H1 (cell line): ENCODE data around the gene RNF215. TPM values are rescaled to one million over a fixed set of nuclear protein-coding genes. Genes with fewer than 3 reads are reported as not detected.

ENCODE experiments used
- CTCF ChIA-PET: fragments of 300-600 bp; sonication (Branson Sonifier 250); formaldehyde crosslinking; loops from one replicate; lab custom pipeline; 2021; ENCODE audit not compliant: partially characterized antibody; lab: Charles Lee
- POLR2A ChIA-PET: fragments of 300-600 bp; sonication (Branson Sonifier 250); formaldehyde crosslinking; loops from one replicate; lab custom pipeline; 2021; ENCODE audit warnings: inconsistent platforms; ENCODE audit not compliant: partially characterized antibody; lab: Charles Lee
- DNase-seq, 2 experiments: peaks; one replicate each; pipeline versions ENCODE4 v3.0.0 to v3.0.0-alpha.2; 2010 to 2022; ENCODE audit warnings: low spot score in 2 of 2, low read depth in 1 of 2, mixed read lengths in 1 of 2
- FAIRE-seq: peaks from 2 replicates; lab custom pipeline; 2011; peaks lifted over from hg19 to GRCh38; lab: Jason Lieb, UNC
- H2AFZ ChIP-seq: 2 replicates; pipeline ENCODE4 v1.8.1; 2012; ENCODE audit warnings: low read length, inconsistent platforms
- H2AK5ac ChIP-seq: 2 replicates; pipeline ENCODE4 v1.6.1; 2013; ENCODE audit warnings: low read depth, low read length
- H2BK120ac ChIP-seq: replicated peaks from 2 replicates; pipeline ENCODE3; 2013; ENCODE audit warnings: low read depth, low read length, inconsistent platforms
- H2BK12ac ChIP-seq: 2 replicates; pipeline ENCODE4 v1.6.1; 2013; ENCODE audit warnings: low read depth, low read length
- H2BK15ac ChIP-seq: 2 replicates; pipeline ENCODE4 v1.6.1; 2013; ENCODE audit warnings: low read length
- H2BK20ac ChIP-seq: 2 replicates; pipeline ENCODE4 v1.6.1; 2013; ENCODE audit warnings: low read length
- H2BK5ac ChIP-seq: 2 replicates; pipeline ENCODE4 v1.6.1; 2013; ENCODE audit warnings: low read depth, low read length
- H3K14ac ChIP-seq: 2 replicates; pipeline ENCODE4 v1.6.1; 2013; ENCODE audit warnings: inconsistent platforms; ENCODE audit not compliant: insufficient read length
- H3K18ac ChIP-seq: 2 replicates; pipeline ENCODE4 v1.6.1; 2013; ENCODE audit warnings: low read length; ENCODE audit errors: extremely low read depth
- H3K23ac ChIP-seq: 2 replicates; pipeline ENCODE4 v1.6.1; 2013; ENCODE audit warnings: inconsistent platforms; ENCODE audit not compliant: insufficient read length
- H3K23me2 ChIP-seq: 2 replicates; pipeline ENCODE4 v1.6.1; 2013; ENCODE audit warnings: low read depth, low read length
- H3K27ac ChIP-seq: 2 replicates; pipeline ENCODE4 v1.6.1; 2011; ENCODE audit warnings: low read depth, low read length, inconsistent platforms
- H3K27me3 ChIP-seq, 4 experiments: replicated peaks in 1 of 4; 1 replicate in 1 of 4; 2 replicates in 3 of 4; pipeline versions ENCODE4 v1.6.1 to v1.8.1; 2011 to 2013; ENCODE audit warnings: low read length in 3 of 4, mild to moderate bottlenecking in 3 of 4, inconsistent platforms in 2 of 4, mixed read lengths in 2 of 4, moderate library complexity in 1 of 4; ENCODE audit not compliant: control insufficient read depth in 3 of 4, insufficient read depth in 3 of 4; ENCODE audit errors: extremely low read depth in 1 of 4
- H3K36me3 ChIP-seq, 4 experiments: 2 replicates each; pipeline versions ENCODE4 v1.6.1 to v1.8.1; 2011 to 2013; ENCODE audit warnings: mild to moderate bottlenecking in 4 of 4, low read length in 3 of 4, moderate library complexity in 2 of 4, control low read depth in 1 of 4, inconsistent platforms in 1 of 4; ENCODE audit not compliant: insufficient read depth in 4 of 4, control insufficient read depth in 2 of 4
- H3K4ac ChIP-seq: replicated peaks from 2 replicates; pipeline ENCODE3; 2013; ENCODE audit warnings: low read length, low read depth, mixed read lengths, inconsistent platforms; ENCODE audit not compliant: insufficient read length
- H3K4me1 ChIP-seq, 4 experiments: replicated peaks in 1 of 4; 1 replicate in 1 of 4; 2 replicates in 3 of 4; pipeline versions ENCODE4 v1.6.1 to v1.8.1; 2011 to 2013; ENCODE audit warnings: low read length in 3 of 4, inconsistent platforms in 2 of 4, mixed read lengths in 1 of 4; ENCODE audit not compliant: insufficient read depth in 4 of 4, control insufficient read depth in 3 of 4
- H3K4me2 ChIP-seq, 2 experiments: 2 replicates each; pipeline versions ENCODE4 v1.6.1 to v1.8.1; 2011 to 2013; ENCODE audit warnings: low read depth in 2 of 2, low read length in 2 of 2, control low read depth in 1 of 2, inconsistent platforms in 1 of 2, mild to moderate bottlenecking in 1 of 2; ENCODE audit not compliant: insufficient read depth in 1 of 2
- H3K4me3 ChIP-seq, 4 experiments: fragments of 200-600, 300-600 bp in 1 of 4; sonication (generic), shearing (Covaris generic), sonication (Bioruptor Twin) in 1 of 4; 2 replicates each; pipeline versions ENCODE4 v1.5.1 to v1.8.1; 2011 to 2016; ENCODE audit warnings: low read length in 4 of 4, low read depth in 3 of 4, control low read depth in 2 of 4, inconsistent platforms in 2 of 4, mild to moderate bottlenecking in 2 of 4, mixed read lengths in 1 of 4, moderate library complexity in 1 of 4; ENCODE audit not compliant: insufficient read depth in 2 of 4; ENCODE audit errors: extremely low read depth in 1 of 4
- H3K56ac ChIP-seq: replicated peaks from 2 replicates; pipeline ENCODE3; 2013; ENCODE audit warnings: low read depth, mild to moderate bottlenecking, mixed read lengths, low read length, inconsistent platforms; ENCODE audit not compliant: insufficient read length
- H3K79me1 ChIP-seq: 2 replicates; pipeline ENCODE4 v1.6.1; 2013; ENCODE audit warnings: low read depth, low read length, control low read depth
- H3K79me2 ChIP-seq, 2 experiments: 2 replicates each; pipeline versions ENCODE4 v1.6.1 to v1.8.1; 2012 to 2013; ENCODE audit warnings: low read length in 2 of 2, mild to moderate bottlenecking in 2 of 2, inconsistent platforms in 1 of 2; ENCODE audit not compliant: insufficient read depth in 2 of 2, control insufficient read depth in 1 of 2
- H3K9ac ChIP-seq, 4 experiments: replicated peaks in 1 of 4; 1 replicate in 1 of 4; 2 replicates in 3 of 4; pipeline versions ENCODE4 v1.6.1 to v1.8.1; 2011 to 2013; ENCODE audit warnings: low read depth in 3 of 4, low read length in 3 of 4, control low read depth in 2 of 4, mild to moderate bottlenecking in 2 of 4, moderate library complexity in 2 of 4, inconsistent platforms in 1 of 4; ENCODE audit errors: extremely low read depth in 1 of 4
- H3K9me3 ChIP-seq, 2 experiments: 2 replicates each; pipeline versions ENCODE4 v1.6.1 to v1.8.1; 2012 to 2013; ENCODE audit warnings: mild to moderate bottlenecking in 2 of 2, moderate library complexity in 2 of 2, control low read depth in 1 of 2, inconsistent platforms in 1 of 2, low read depth in 1 of 2, low read length in 1 of 2, mixed read lengths in 1 of 2; ENCODE audit not compliant: insufficient read depth in 2 of 2
- H4K20me1 ChIP-seq, 2 experiments: replicated peaks in 1 of 2; 2 replicates each; pipeline versions ENCODE3 to v1.8.1; 2011 to 2013; ENCODE audit warnings: inconsistent platforms in 2 of 2, low read length in 2 of 2, mild to moderate bottlenecking in 1 of 2; ENCODE audit not compliant: insufficient read depth in 2 of 2, control insufficient read depth in 1 of 2
- H4K5ac ChIP-seq: 2 replicates; pipeline ENCODE4 v1.6.1; 2013; ENCODE audit warnings: low read length, low read depth, mixed read lengths, inconsistent platforms; ENCODE audit not compliant: insufficient read length
- H4K8ac ChIP-seq: 2 replicates; pipeline ENCODE4 v1.8.0; 2013; ENCODE audit warnings: mild to moderate bottlenecking, moderate library complexity, low read length, inconsistent platforms; ENCODE audit not compliant: insufficient read depth; ENCODE audit errors: extremely low read depth
- H4K91ac ChIP-seq: replicated peaks from 2 replicates; pipeline ENCODE3; 2013; ENCODE audit warnings: low read length, mixed read lengths, inconsistent platforms; ENCODE audit not compliant: insufficient read length
- CTCF ChIP-seq, 3 experiments: IDR thresholded peaks; 1 replicate in 2 of 3; 2 replicates in 1 of 3; pipeline versions ENCODE4 v1.5.1 to v1.6.1; 2011; ENCODE audit warnings: low read length in 3 of 3, mild to moderate bottlenecking in 3 of 3, inconsistent platforms in 2 of 3, low read depth in 1 of 3, moderate library complexity in 1 of 3; ENCODE audit not compliant: insufficient read depth in 1 of 3; ENCODE audit errors: control extremely low read depth in 1 of 3
- WGBS, 2 experiments: shearing (Covaris generic) in 1 of 2; methylation state at CpG; one replicate each; pipeline versions ENCODE4 v1.1.6 to v1.1.7; 2013 to 2015; ENCODE audit warnings: low lambda C conversion rate in 2 of 2, mixed read lengths in 2 of 2, inconsistent platforms in 1 of 2, low coverage in 1 of 2, missing lambda C conversion rate in 1 of 2; ENCODE audit not compliant: insufficient replicate concordance in 2 of 2, insufficient coverage in 1 of 2, insufficient read length in 1 of 2; ENCODE audit errors: extremely low coverage in 1 of 2, missing lambda C conversion rate in 1 of 2; 5-methylcytosine and 5-hydroxymethylcytosine counted together
- polyA plus RNA-seq, 7 experiments: library from polyadenylated mRNA; depleted of rRNA in 3 of 7; stranded (reverse) in 5 of 7; unstranded in 2 of 7; fragments of >200 nt in 5 of 7; fragments of 200-250 nt in 2 of 7; gene quantifications; 1 replicate in 5 of 7; 2 replicates in 1 of 7; 4 replicates in 1 of 7; pipeline versions ENCODE4 v1.2.1 to v1.2.3, GENCODE V29; 2011 to 2013; ENCODE audit warnings: missing spikeins in 2 of 7, mixed read lengths in 2 of 7
- total RNA-seq: library from RNA; stranded (reverse); fragmentation: NEBNext Ultra II Directional; extraction: Animal tissue kit (Norgen Biotek cat#: 25700); gene quantifications from 2 replicates; pipeline ENCODE4 v1.2.1, GENCODE V29; 2021

RNF215 gene
- total and polyA plus RNA-seq, 2 of the 8 experiments (the other 6 are each of a cell fraction or from before 2014, with no cell fraction given) = 13.1 to 19.0 TPM

GRCh38 chr22:30385942-30386341, 1.3 kb downstream of the RNF215 start:
- peak overlapping the region in 1 of 4 experiments; percentile 66; a peak in 1 of 8 replicates for H3K4me3 ChIP-seq
- H4K91ac ChIP-seq = peak overlapping the region; percentile 30
- no peak overlapping the region for H3K27ac ChIP-seq
- no peak overlapping the region for H2AK5ac ChIP-seq
- no peak for DNase-seq
- no peak overlapping the region for H2BK5ac ChIP-seq
- no peaks in the 10 kb centered on the region; a peak in 1 of 4 replicates for H3K79me2 ChIP-seq
- no peak overlapping the region; the same call in 1 of the 2 replicates for H4K8ac ChIP-seq
- H3K23me2 ChIP-seq = peaks cover 4% of the 10 kb centered on the region; the same call in 1 of the 2 replicates
- H2BK15ac ChIP-seq = no peak overlapping the region
- no peak overlapping the region for H3K56ac ChIP-seq
- H3K27me3 ChIP-seq = no peaks in the 10 kb centered on the region
- 86% methylated on average over 10 of the region's 10 CpGs; no CpG with 5 or more reads in 1 of the 2 experiments for WGBS, 2 experiments
- peaks cover 0 to 2% (median 0%) of the 10 kb centered on the region in 4 experiments; a peak in 2 of 8 replicates for H3K36me3 ChIP-seq
- H3K14ac ChIP-seq = no peak overlapping the region
- H3K4me2 ChIP-seq = peak overlapping the region; percentile 87 to 88; a peak in 3 of 4 replicates
- no peak overlapping the region for H3K9ac ChIP-seq
- H2BK12ac ChIP-seq = no peak overlapping the region
- H2BK20ac ChIP-seq = no peak overlapping the region
- no peaks in the 10 kb centered on the region for H3K79me1 ChIP-seq
- no peak overlapping the region for H3K4ac ChIP-seq
- POLR2A ChIA-PET = interaction anchor here (0.7 to 2.7 kb wide), 5 partner anchors 10 to 50 kb away, joined by 3 to 11 read pairs (median 3); partner anchors contain the start of genes CCDC157 and SF3A1
- H2AFZ ChIP-seq = no peak overlapping the region
- TF ChIP-seq CTCF (IDR thresholded peaks at IDR 0.05; ENCODE audit: control extremely low read depth in 1 of 3, insufficient read depth in 1 of 3, low read depth in 1 of 3, low read length in 3 of 3) = no peak
- CTCF ChIA-PET = interaction anchor here (0.5 to 6.1 kb wide), 12 partner anchors 10 to 1630 kb away, joined by 3 to 28 read pairs (median 3); partner anchors contain the start of gene SEC14L2
- H3K18ac ChIP-seq = no peak overlapping the region
- FAIRE-seq = no peak
- peaks cover 0 to 2% of the 10 kb centered on the region in 2 experiments for H4K20me1 ChIP-seq
- peak overlapping the region; percentile 22 for H4K5ac ChIP-seq
- peaks cover 8% of the 10 kb centered on the region in 2 experiments for H3K9me3 ChIP-seq
- no peak overlapping the region for H3K23ac ChIP-seq
- peaks cover 0 to 7% (median 2%) of the 10 kb centered on the region in 4 experiments; a peak in 4 of 7 replicates for H3K4me1 ChIP-seq
- H2BK120ac ChIP-seq = no peak overlapping the region
